Colonic mucosa (tissue), 4 donors: Measurements from ENCODE around the gene AFF1. TPM values are rescaled to one million over a fixed set of nuclear protein-coding genes. Genes with fewer than 3 reads are reported as not detected.

Experiments used
- DNase-seq: peaks from one replicate; pipeline ENCODE4 v3.0.0-alpha.2; 2020
- H3K27ac ChIP-seq: fragments of 200-600 bp; one replicate; pipeline ENCODE4 v1.8.0; 2021
- H3K27me3 ChIP-seq: fragments of 200-600 bp; one replicate; pipeline ENCODE4 v1.8.0; 2021
- H3K36me3 ChIP-seq: fragments of 200-600 bp; one replicate; pipeline ENCODE4 v1.8.0; 2021
- H3K4me1 ChIP-seq: fragments of 200-600 bp; one replicate; pipeline ENCODE4 v1.8.0; 2021; ENCODE audit warnings: mild to moderate bottlenecking
- H3K4me3 ChIP-seq: fragments of 200-600 bp; one replicate; pipeline ENCODE4 v1.8.0; 2021
- H3K9ac ChIP-seq, 2 donors: one replicate each; pipeline ENCODE4 v1.7.0; 2013; ENCODE audit warnings: control low read depth in 2 of 2, low read depth in 2 of 2, low read length in 2 of 2
- H3K9me3 ChIP-seq: fragments of 200-600 bp; one replicate; pipeline ENCODE4 v1.8.0; 2021
- CTCF ChIP-seq: fragments of 200-600 bp; IDR thresholded peaks from one replicate; pipeline ENCODE4 v1.8.0; 2022; ENCODE audit warnings: antibody characterized with exemption, mild to moderate bottlenecking
- intact Hi-C: fragments of 100-400 bp; cut with DNase I; formaldehyde crosslinking; loops from one replicate; pipeline ENCODE4 v1.14.1; 2022
- total RNA-seq, 2 donors: library from RNA; stranded (reverse); fragmentation: NEBNext Ultra II Directional in 1 of 2; extraction: Animal tissue kit (Norgen Biotek cat#: 25700) in 1 of 2; gene quantifications; one replicate each; pipeline ENCODE4 v1.2.1, GENCODE V29; 2021
- donor health status: healthy.
- donor health status: DM: no; HTN: no; CAD: no.
- donor health status: DM: no; HTN: no; CAD: no.

The AFF1 gene
- total RNA-seq, 2 donors from 2014 or later, result 73.5 to 104 TPM

GRCh38 chr4:87109121-87109520 is 174.3 kb downstream of the AFF1 start:
- Histone ChIP-seq H3K36me3 (no peaks in the 10 kb centered on the region), H3K9ac (no peak overlapping the region), H3K27me3 (no peaks in the 10 kb centered on the region), H3K27ac (no peak overlapping the region), H3K4me1 (peaks cover 5% of the 10 kb centered on the region), H3K4me3 (no peak overlapping the region), H3K9me3 (no peaks in the 10 kb centered on the region)
- intact Hi-C loops, result no loop called here
- DNase-seq, result no peak
- no peak for TF ChIP-seq CTCF

- H3K9ac ChIP-seq, result no peak overlapping the region
- intact Hi-C loops, result no loop called here
- H3K4me1 ChIP-seq, result no peaks in the 10 kb centered on the region
- H3K27ac ChIP-seq, result no peak overlapping the region
- DNase-seq, result no peak
- no peak for TF ChIP-seq CTCF
- no peaks in the 10 kb centered on the region for H3K27me3 ChIP-seq
- no peaks in the 10 kb centered on the region for H3K9me3 ChIP-seq
- H3K4me3 ChIP-seq, result no peak overlapping the region
- peaks cover 8% of the 10 kb centered on the region for H3K36me3 ChIP-seq
Measured at GRCh38 chr4:87109945-87110344, 175.1 kb downstream of the AFF1 start.

- no peak for DNase-seq
- intact Hi-C loops, result no loop called here
- H3K9ac ChIP-seq, result no peak overlapping the region
- H3K27ac ChIP-seq, result no peak overlapping the region
- TF ChIP-seq CTCF, result no peak
- H3K4me3 ChIP-seq, result no peak overlapping the region
- no peaks in the 10 kb centered on the region for H3K27me3 ChIP-seq
- H3K4me1 ChIP-seq, result no peaks in the 10 kb centered on the region
- no peaks in the 10 kb centered on the region for H3K9me3 ChIP-seq
- peaks cover 19% of the 10 kb centered on the region for H3K36me3 ChIP-seq
Measured at GRCh38 chr4:87112063-87112462, 177.3 kb downstream of the AFF1 start.

GRCh38 chr4:87114245-87115062 is 179.6 kb downstream of the AFF1 start:
- DNase-seq, result no peak
- Histone ChIP-seq H3K9me3 (no peaks in the 10 kb centered on the region), H3K27me3 (no peaks in the 10 kb centered on the region), H3K4me1 (no peaks in the 10 kb centered on the region), H3K4me3 (no peak overlapping the region), H3K27ac (no peak overlapping the region), H3K36me3 (peaks cover 21% of the 10 kb centered on the region), H3K9ac (no peak overlapping the region)
- TF ChIP-seq CTCF, result no peak
- intact Hi-C loops, result no loop called here

- Histone ChIP-seq H3K27me3 (no peaks in the 10 kb centered on the region), H3K9ac (no peak overlapping the region), H3K4me1 (no peaks in the 10 kb centered on the region), H3K36me3 (peaks cover 21% of the 10 kb centered on the region), H3K4me3 (no peak overlapping the region), H3K9me3 (no peaks in the 10 kb centered on the region), H3K27ac (no peak overlapping the region)
- intact Hi-C loops, result no loop called here
- no peak for TF ChIP-seq CTCF
- DNase-seq, result no peak
Measured at GRCh38 chr4:87116231-87116630, 181.4 kb downstream of the AFF1 start.
